ENCODE results near the gene HSPE1.
"Not testable (repeated sequence)": the region's sequence is repeated elsewhere in the genome, so short reads cannot be mapped to it uniquely, and the experiment has no call there.

The HSPE1 gene

GRCh38 chr2:197538412-197538811 lies 38.2 kb downstream of the HSPE1 start:
- peaks cover 8% of the 10 kb centered on the region for H3K36me3 ChIP-seq (ENCODE audit: control insufficient read depth, insufficient read depth, low read length)
- no peaks in the 10 kb centered on the region for H3K27me3 ChIP-seq (replicated peaks; ENCODE audit: control insufficient read depth, insufficient read depth, low read length)
- TF ChIP-seq CTCF (IDR thresholded peaks at IDR 0.05; ENCODE audit: insufficient read depth, low read length, poor library complexity, severe bottlenecking): no peak
- H3K4me3 ChIP-seq (replicated peaks; ENCODE audit: low read depth, low read length): no peak overlapping the region
- DNase-seq (ENCODE audit: extremely low read depth, insufficient read length): no peak

- no peak for DNase-seq (ENCODE audit: extremely low read depth, insufficient read length)
- Histone ChIP-seq H3K36me3 (ENCODE audit: control insufficient read depth, insufficient read depth, low read length) (peaks cover 10% of the 10 kb centered on the region), H3K27me3 (replicated peaks; ENCODE audit: control insufficient read depth, insufficient read depth, low read length) (no peaks in the 10 kb centered on the region), H3K4me3 (replicated peaks; ENCODE audit: low read depth, low read length) (no peak overlapping the region)
- TF ChIP-seq CTCF (IDR thresholded peaks at IDR 0.05; ENCODE audit: insufficient read depth, low read length, poor library complexity, severe bottlenecking): no peak
Measured at GRCh38 chr2:197539734-197540133, 39.6 kb downstream of the HSPE1 start.

GRCh38 chr2:197543206-197543605 lies 43.0 kb downstream of the HSPE1 start:
- peaks cover 7% of the 10 kb centered on the region for H3K36me3 ChIP-seq (ENCODE audit: control insufficient read depth, insufficient read depth, low read length)

GRCh38 chr2:197547163-197547900 lies 47.2 kb downstream of the HSPE1 start:
- Histone ChIP-seq H3K27me3 (replicated peaks; ENCODE audit: control insufficient read depth, insufficient read depth, low read length) (no peaks in the 10 kb centered on the region), H3K4me3 (replicated peaks; ENCODE audit: low read depth, low read length) (no peak overlapping the region), H3K36me3 (ENCODE audit: control insufficient read depth, insufficient read depth, low read length) (peaks cover 5% of the 10 kb centered on the region)
- TF ChIP-seq CTCF (IDR thresholded peaks at IDR 0.05; ENCODE audit: insufficient read depth, low read length, poor library complexity, severe bottlenecking): no peak
- no peak for DNase-seq (ENCODE audit: extremely low read depth, insufficient read length)

More at GRCh38 chr2:197543206-197543605, 43.0 kb downstream of the HSPE1 start:
- Histone ChIP-seq H3K27me3 (replicated peaks; ENCODE audit: control insufficient read depth, insufficient read depth, low read length) (no peaks in the 10 kb centered on the region), H3K4me3 (replicated peaks; ENCODE audit: low read depth, low read length) (no peak overlapping the region)
- DNase-seq (ENCODE audit: extremely low read depth, insufficient read length): no peak
- TF ChIP-seq CTCF (IDR thresholded peaks at IDR 0.05; ENCODE audit: insufficient read depth, low read length, poor library complexity, severe bottlenecking): no peak

GRCh38 chr2:197548582-197548981 lies 48.4 kb downstream of the HSPE1 start:
- DNase-seq (ENCODE audit: extremely low read depth, insufficient read length): no peak
- Histone ChIP-seq H3K4me3 (replicated peaks; ENCODE audit: low read depth, low read length) (no peak overlapping the region), H3K27me3 (replicated peaks; ENCODE audit: control insufficient read depth, insufficient read depth, low read length) (no peaks in the 10 kb centered on the region), H3K36me3 (ENCODE audit: control insufficient read depth, insufficient read depth, low read length) (peaks cover 3% of the 10 kb centered on the region)
- no peak for TF ChIP-seq CTCF (IDR thresholded peaks at IDR 0.05; ENCODE audit: insufficient read depth, low read length, poor library complexity, severe bottlenecking)

GRCh38 chr2:197551260-197551659 lies 51.1 kb downstream of the HSPE1 start:
- H3K4me3 ChIP-seq (replicated peaks; ENCODE audit: low read depth, low read length); DNase-seq (ENCODE audit: extremely low read depth, insufficient read length); H3K27me3 ChIP-seq (replicated peaks; ENCODE audit: control insufficient read depth, insufficient read depth, low read length); H3K36me3 ChIP-seq (ENCODE audit: control insufficient read depth, insufficient read depth, low read length): not testable (repeated sequence)

All from GM06990 (cell line).